Osteoblast (primary cell): ENCODE results near the gene ZBTB33. TPM values are rescaled to one million over a fixed set of nuclear protein-coding genes. Genes with fewer than 3 reads are reported as not detected.

ENCODE experiments used
- DNase-seq: peaks from one replicate; pipeline ENCODE4 v3.0.0; 2011; ENCODE audit warnings: low spot score, mixed read lengths; ENCODE audit not compliant: insufficient read length; ENCODE audit errors: missing footprints
- H2AFZ ChIP-seq: 2 replicates; pipeline ENCODE4 v1.6.0; 2011; ENCODE audit warnings: mild to moderate bottlenecking, low read length
- H3K27ac ChIP-seq: 2 replicates; pipeline ENCODE4 v1.5.1; 2011; ENCODE audit warnings: mild to moderate bottlenecking, low read depth, low read length, moderate library complexity
- H3K27me3 ChIP-seq: 2 replicates; pipeline ENCODE4 v1.6.0; 2012; ENCODE audit warnings: mild to moderate bottlenecking, control low read depth, inconsistent platforms, low read length, moderate library complexity; ENCODE audit not compliant: insufficient read depth
- H3K36me3 ChIP-seq: 2 replicates; pipeline ENCODE4 v1.5.1; 2011; ENCODE audit warnings: mild to moderate bottlenecking, low read length, control low read depth, moderate library complexity; ENCODE audit not compliant: insufficient read depth
- H3K4me1 ChIP-seq: 2 replicates; pipeline ENCODE4 v1.5.1; 2011; ENCODE audit warnings: mild to moderate bottlenecking, low read length, control low read depth, moderate library complexity; ENCODE audit not compliant: insufficient read depth
- H3K4me2 ChIP-seq: 2 replicates; pipeline ENCODE4 v1.6.0; 2011; ENCODE audit warnings: mild to moderate bottlenecking, low read length; ENCODE audit not compliant: insufficient read depth
- H3K4me3 ChIP-seq: fragments of 200-600 bp; sonication (generic); 3 replicates; pipeline ENCODE4 v1.5.1; 2012; ENCODE audit warnings: mild to moderate bottlenecking, low read length, inconsistent platforms; ENCODE audit not compliant: insufficient read depth
- H3K79me2 ChIP-seq: 2 replicates; pipeline ENCODE4 v1.6.0; 2012; ENCODE audit warnings: mild to moderate bottlenecking, low read length, control low read depth, inconsistent platforms; ENCODE audit not compliant: insufficient read depth
- H3K9me3 ChIP-seq: 2 replicates; pipeline ENCODE4 v1.5.1; 2011; ENCODE audit warnings: low read depth, low read length, control low read depth
- H4K20me1 ChIP-seq: 2 replicates; pipeline ENCODE4 v1.6.0; 2012; ENCODE audit warnings: mild to moderate bottlenecking, low read length, control low read depth; ENCODE audit not compliant: insufficient read depth
- total RNA-seq: library from RNA; depleted of rRNA; stranded (reverse); fragments of >200 nt; gene quantifications from 2 replicates; pipeline ENCODE4 v1.2.3, GENCODE V29; 2012
- TF ChIP-seq, protein P1 (sequence below): IDR thresholded peaks from 2 replicates; pipeline ENCODE4 v1.5.1; 2011; ENCODE audit warnings: mild to moderate bottlenecking, low read depth, low read length, moderate library complexity; ENCODE audit errors: extremely low read depth

Gene ZBTB33
- total RNA-seq, 1 donor: 19.2 TPM

- Histone ChIP-seq H3K27ac (no peak overlapping the region), H3K4me3 (no peak overlapping the region), H3K27me3 (peaks cover 4% of the 10 kb centered on the region), H3K4me1 (no peaks in the 10 kb centered on the region), H3K36me3 (no peaks in the 10 kb centered on the region), H3K4me2 (no peak overlapping the region), H4K20me1 (no peaks in the 10 kb centered on the region), H3K79me2 (no peaks in the 10 kb centered on the region), H3K9me3 (no peaks in the 10 kb centered on the region), H2AFZ (no peak overlapping the region)
- TF ChIP-seq, protein P1, sequence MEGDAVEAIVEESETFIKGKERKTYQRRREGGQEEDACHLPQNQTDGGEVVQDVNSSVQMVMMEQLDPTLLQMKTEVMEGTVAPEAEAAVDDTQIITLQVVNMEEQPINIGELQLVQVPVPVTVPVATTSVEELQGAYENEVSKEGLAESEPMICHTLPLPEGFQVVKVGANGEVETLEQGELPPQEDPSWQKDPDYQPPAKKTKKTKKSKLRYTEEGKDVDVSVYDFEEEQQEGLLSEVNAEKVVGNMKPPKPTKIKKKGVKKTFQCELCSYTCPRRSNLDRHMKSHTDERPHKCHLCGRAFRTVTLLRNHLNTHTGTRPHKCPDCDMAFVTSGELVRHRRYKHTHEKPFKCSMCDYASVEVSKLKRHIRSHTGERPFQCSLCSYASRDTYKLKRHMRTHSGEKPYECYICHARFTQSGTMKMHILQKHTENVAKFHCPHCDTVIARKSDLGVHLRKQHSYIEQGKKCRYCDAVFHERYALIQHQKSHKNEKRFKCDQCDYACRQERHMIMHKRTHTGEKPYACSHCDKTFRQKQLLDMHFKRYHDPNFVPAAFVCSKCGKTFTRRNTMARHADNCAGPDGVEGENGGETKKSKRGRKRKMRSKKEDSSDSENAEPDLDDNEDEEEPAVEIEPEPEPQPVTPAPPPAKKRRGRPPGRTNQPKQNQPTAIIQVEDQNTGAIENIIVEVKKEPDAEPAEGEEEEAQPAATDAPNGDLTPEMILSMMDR: no peak
- DNase-seq: no peak
Observed at GRCh38 chrX:120242813-120243212, 7.8 kb upstream of the ZBTB33 start.

- H3K4me3 ChIP-seq: peak overlapping the region; percentile 82
- no peak for DNase-seq
- peak overlapping the region; percentile 51 for H3K27ac ChIP-seq
- H3K9me3 ChIP-seq: no peaks in the 10 kb centered on the region
- no peaks in the 10 kb centered on the region for H3K79me2 ChIP-seq
- H3K36me3 ChIP-seq: no peaks in the 10 kb centered on the region
- TF ChIP-seq, protein P1: no peak
- H3K4me1 ChIP-seq: no peaks in the 10 kb centered on the region
- H3K4me2 ChIP-seq: peak overlapping the region; percentile 88
- peak overlapping the region; percentile 95 for H2AFZ ChIP-seq
- peaks cover 4% of the 10 kb centered on the region for H3K27me3 ChIP-seq
- no peaks in the 10 kb centered on the region for H4K20me1 ChIP-seq
Observed at GRCh38 chrX:120244395-120244734, 6.2 kb upstream of the ZBTB33 start.

- Histone ChIP-seq H3K36me3 (no peaks in the 10 kb centered on the region), H3K9me3 (no peaks in the 10 kb centered on the region), H3K27ac (peak overlapping the region; percentile 51), H3K27me3 (peaks cover 4% of the 10 kb centered on the region), H3K4me1 (no peaks in the 10 kb centered on the region), H3K4me3 (peak overlapping the region; percentile 82), H2AFZ (peak overlapping the region; percentile 95), H4K20me1 (no peaks in the 10 kb centered on the region), H3K4me2 (peak overlapping the region; percentile 88), H3K79me2 (no peaks in the 10 kb centered on the region)
- peak; percentile 81 for DNase-seq
- TF ChIP-seq, protein P1: no peak
Observed at GRCh38 chrX:120244735-120245498, 5.7 kb upstream of the ZBTB33 start.

- peaks cover 9% of the 10 kb centered on the region for H3K36me3 ChIP-seq
- H3K4me1 ChIP-seq: no peaks in the 10 kb centered on the region
- H4K20me1 ChIP-seq: peaks cover 3% of the 10 kb centered on the region
- DNase-seq: peak; percentile 48
- peak overlapping the region; percentile 82 for H3K4me2 ChIP-seq
- H3K27ac ChIP-seq: peak overlapping the region; percentile 64
- H3K27me3 ChIP-seq: peaks cover 4% of the 10 kb centered on the region
- TF ChIP-seq, protein P1: no peak
- H2AFZ ChIP-seq: peak overlapping the region; percentile 78
- H3K4me3 ChIP-seq: peak overlapping the region; percentile 79
- H3K79me2 ChIP-seq: peaks cover 15% of the 10 kb centered on the region
- H3K9me3 ChIP-seq: no peaks in the 10 kb centered on the region
Observed at GRCh38 chrX:120251471-120252011, 929 bp downstream of the ZBTB33 start.
